Measurements from ENCODE around the gene HSP90AB1. TPM values are rescaled to one million over a fixed set of nuclear protein-coding genes. Genes with fewer than 3 reads are reported as not detected.
"Not testable (repeated sequence)": the region's sequence is repeated elsewhere in the genome, so short reads cannot be mapped to it uniquely, and the experiment has no call there.

Gene HSP90AB1
- total RNA-seq, 2 experiments from 2014 or later = 2,120 to 2,263 TPM

GRCh38 chr6:44229376-44230033 is 17.4 kb upstream of the HSP90AB1 start:
- Mint-ChIP-seq H3K4me3 (no peak overlapping the region), H3K27me3 (no peaks in the 10 kb centered on the region), H3K9me3 (ENCODE audit: low read depth) (no peaks in the 10 kb centered on the region), H3K36me3 (ENCODE audit: low read depth) (peaks cover 46% of the 10 kb centered on the region), H3K4me1 (peaks cover 12% of the 10 kb centered on the region), H3K27ac (no peak overlapping the region)
- DNase-seq (no peak), ATAC-seq (no peak)
- CTCF ChIA-PET = no interaction called here
- POLR2A ChIA-PET = no interaction called here
- intact Hi-C loops (cut with DNase I, micrococcal nuclease) = no loop called here

GRCh38 chr6:44230034-44230675 is 16.7 kb upstream of the HSP90AB1 start:
- H3K4me3 Mint-ChIP-seq = no peak overlapping the region
- no peaks in the 10 kb centered on the region for H3K9me3 Mint-ChIP-seq (ENCODE audit: low read depth)
- no peak overlapping the region for H3K27ac Mint-ChIP-seq
- intact Hi-C loops (cut with DNase I, micrococcal nuclease) = no loop called here
- ChIA-PET POLR2A (no interaction called here), CTCF (interaction anchor here (0.5 to 1.0 kb wide), 3 partner anchors 17 to 600 kb away, joined by 3 to 4 read pairs (median 4); no protein-coding TSS in a partner anchor)
- H3K4me1 Mint-ChIP-seq = peaks cover 5% of the 10 kb centered on the region
- ATAC-seq (no peak), DNase-seq (no peak)
- H3K27me3 Mint-ChIP-seq = no peaks in the 10 kb centered on the region
- peaks cover 45% of the 10 kb centered on the region for H3K36me3 Mint-ChIP-seq (ENCODE audit: low read depth)

GRCh38 chr6:44231426-44231825 is 15.5 kb upstream of the HSP90AB1 start:
- peaks cover 41% of the 10 kb centered on the region for H3K36me3 Mint-ChIP-seq (ENCODE audit: low read depth)
- H3K4me3 Mint-ChIP-seq; intact Hi-C loops (cut with DNase I, micrococcal nuclease); ATAC-seq; H3K4me1 Mint-ChIP-seq; POLR2A ChIA-PET; H3K27ac Mint-ChIP-seq; DNase-seq; H3K27me3 Mint-ChIP-seq; H3K9me3 Mint-ChIP-seq (ENCODE audit: low read depth): not testable (repeated sequence)
- CTCF ChIA-PET = interaction anchor here (0.7 kb wide), 1 partner anchor 135 kb away, joined by 3 read pairs; no protein-coding TSS in a partner anchor

- intact Hi-C loops (cut with DNase I, micrococcal nuclease) = no loop called here
- H3K27ac Mint-ChIP-seq = peak overlapping the region; percentile 58
Measured at GRCh38 chr6:44232676-44233566, 14.0 kb upstream of the HSP90AB1 start.

GRCh38 chr6:44233567-44234100 is 13.3 kb upstream of the HSP90AB1 start:
- no peaks in the 10 kb centered on the region for H3K27me3 Mint-ChIP-seq
- H3K4me1 Mint-ChIP-seq = peaks cover 18% of the 10 kb centered on the region
- DNase-seq (no peak), ATAC-seq (no peak)
- intact Hi-C loops (cut with DNase I, micrococcal nuclease) = loop anchor here in 1 of 2 experiments (1.0 kb wide), 1 partner anchor 61 kb away; no protein-coding TSS in a partner anchor
- POLR2A ChIA-PET = interaction anchor here (2.8 kb wide), 1 partner anchor 14 kb away, joined by 8 read pairs; the partner anchor contains the start of gene HSP90AB1
- no peak overlapping the region for H3K27ac Mint-ChIP-seq
- peaks cover 38% of the 10 kb centered on the region for H3K36me3 Mint-ChIP-seq (ENCODE audit: low read depth)
- no peaks in the 10 kb centered on the region for H3K9me3 Mint-ChIP-seq (ENCODE audit: low read depth)
- no peak overlapping the region for H3K4me3 Mint-ChIP-seq
- CTCF ChIA-PET = interaction anchor here (0.9 to 2.8 kb wide), 6 partner anchors 9 to 61 kb away, joined by 3 to 16 read pairs (median 5); no protein-coding TSS in a partner anchor

More at GRCh38 chr6:44232676-44233566, 14.0 kb upstream of the HSP90AB1 start:
- Mint-ChIP-seq H3K4me1 (peaks cover 11% of the 10 kb centered on the region), H3K27me3 (no peaks in the 10 kb centered on the region), H3K4me3 (no peak overlapping the region), H3K9me3 (ENCODE audit: low read depth) (no peaks in the 10 kb centered on the region), H3K36me3 (ENCODE audit: low read depth) (peaks cover 38% of the 10 kb centered on the region)
- ChIA-PET CTCF (interaction anchor here (1.1 kb wide), 1 partner anchor 8 kb away, joined by 4 read pairs; no protein-coding TSS in a partner anchor), POLR2A (no interaction called here)
- ATAC-seq (no peak), DNase-seq (no peak)

- no peaks in the 10 kb centered on the region for H3K9me3 Mint-ChIP-seq (ENCODE audit: low read depth)
- H3K4me1 Mint-ChIP-seq = peaks cover 25% of the 10 kb centered on the region
- H3K36me3 Mint-ChIP-seq (ENCODE audit: low read depth) = peaks cover 31% of the 10 kb centered on the region
- peak; percentile 38 for DNase-seq
- H3K27me3 Mint-ChIP-seq = no peaks in the 10 kb centered on the region
- intact Hi-C loops (cut with DNase I, micrococcal nuclease) = loop anchor here in 1 of 2 experiments (1.0 to 5.0 kb wide), 2 partner anchors 62 to 137 kb away; no protein-coding TSS in a partner anchor
- ChIA-PET CTCF (interaction anchor here (0.9 to 2.8 kb wide), 8 partner anchors 10 to 62 kb away, joined by 3 to 16 read pairs (median 4); partner anchors contain the start of gene HSP90AB1), POLR2A (interaction anchor here (2.8 kb wide), 1 partner anchor 13 kb away, joined by 8 read pairs; the partner anchor contains the start of gene HSP90AB1)
- no peak for ATAC-seq
- no peak overlapping the region for H3K27ac Mint-ChIP-seq
- no peak overlapping the region for H3K4me3 Mint-ChIP-seq
Measured at GRCh38 chr6:44234101-44235025, 12.5 kb upstream of the HSP90AB1 start.

GRCh38 chr6:44235269-44235668 is 11.6 kb upstream of the HSP90AB1 start:
- Mint-ChIP-seq H3K4me3 (no peak overlapping the region), H3K36me3 (ENCODE audit: low read depth) (peaks cover 28% of the 10 kb centered on the region), H3K9me3 (ENCODE audit: low read depth) (no peaks in the 10 kb centered on the region), H3K27me3 (no peaks in the 10 kb centered on the region), H3K4me1 (peaks cover 26% of the 10 kb centered on the region), H3K27ac (no peak overlapping the region)
- intact Hi-C loops (cut with DNase I, micrococcal nuclease) = loop anchor here in 1 of 2 experiments (5.0 kb wide), 1 partner anchor 138 kb away; no protein-coding TSS in a partner anchor
- ATAC-seq = no peak
- ChIA-PET POLR2A (interaction anchor here (2.8 kb wide), 1 partner anchor 12 kb away, joined by 8 read pairs; the partner anchor contains the start of gene HSP90AB1), CTCF (interaction anchor here (0.6 to 2.8 kb wide), 10 partner anchors 9 to 779 kb away, joined by 3 to 16 read pairs (median 4); partner anchors contain the start of gene HSP90AB1)
- DNase-seq = no peak

GRCh38 chr6:44235891-44236516 is 10.9 kb upstream of the HSP90AB1 start:
- CTCF ChIA-PET = interaction anchor here (0.6 to 2.8 kb wide), 12 partner anchors 8 to 779 kb away, joined by 3 to 16 read pairs (median 4); partner anchors contain the start of gene HSP90AB1
- ATAC-seq = no peak
- no peak overlapping the region for H3K27ac Mint-ChIP-seq

GRCh38 chr6:44237021-44237812 is 9.7 kb upstream of the HSP90AB1 start:
- DNase-seq = peak; percentile 89
- CTCF ChIA-PET = interaction anchor here (0.5 to 1.7 kb wide), 7 partner anchors 9 to 76 kb away, joined by 3 to 8 read pairs (median 3); no protein-coding TSS in a partner anchor
- intact Hi-C loops (cut with DNase I, micrococcal nuclease) = loop anchor here (1.0 to 5.0 kb wide), 3 partner anchors 13 to 141 kb away; no protein-coding TSS in a partner anchor
- peak; percentile 87 for ATAC-seq
- Mint-ChIP-seq H3K9me3 (ENCODE audit: low read depth) (no peaks in the 10 kb centered on the region), H3K27ac (peak overlapping the region; percentile 94), H3K27me3 (no peaks in the 10 kb centered on the region), H3K36me3 (ENCODE audit: low read depth) (peaks cover 12% of the 10 kb centered on the region), H3K4me3 (peak overlapping the region; percentile 75), H3K4me1 (peaks cover 29% of the 10 kb centered on the region)
- POLR2A ChIA-PET = interaction anchor here (0.8 to 1.8 kb wide), 3 partner anchors 10 to 51 kb away, joined by 3 to 15 read pairs (median 6); partner anchors contain the start of gene HSP90AB1

More at GRCh38 chr6:44235891-44236516, 10.9 kb upstream of the HSP90AB1 start:
- POLR2A ChIA-PET = interaction anchor here (0.6 to 2.8 kb wide), 2 partner anchors 11 to 14 kb away, joined by 8 read pairs; partner anchors contain the start of gene HSP90AB1
- no peaks in the 10 kb centered on the region for H3K9me3 Mint-ChIP-seq (ENCODE audit: low read depth)
- H3K4me1 Mint-ChIP-seq = peaks cover 26% of the 10 kb centered on the region
- H3K4me3 Mint-ChIP-seq = no peak overlapping the region
- peaks cover 21% of the 10 kb centered on the region for H3K36me3 Mint-ChIP-seq (ENCODE audit: low read depth)
- no peak for DNase-seq
- no peaks in the 10 kb centered on the region for H3K27me3 Mint-ChIP-seq
- intact Hi-C loops (cut with DNase I, micrococcal nuclease) = loop anchor here in 1 of 2 experiments (5.0 kb wide), 1 partner anchor 139 kb away; no protein-coding TSS in a partner anchor
